ENCODE data around the gene DTNA.

DNA sequence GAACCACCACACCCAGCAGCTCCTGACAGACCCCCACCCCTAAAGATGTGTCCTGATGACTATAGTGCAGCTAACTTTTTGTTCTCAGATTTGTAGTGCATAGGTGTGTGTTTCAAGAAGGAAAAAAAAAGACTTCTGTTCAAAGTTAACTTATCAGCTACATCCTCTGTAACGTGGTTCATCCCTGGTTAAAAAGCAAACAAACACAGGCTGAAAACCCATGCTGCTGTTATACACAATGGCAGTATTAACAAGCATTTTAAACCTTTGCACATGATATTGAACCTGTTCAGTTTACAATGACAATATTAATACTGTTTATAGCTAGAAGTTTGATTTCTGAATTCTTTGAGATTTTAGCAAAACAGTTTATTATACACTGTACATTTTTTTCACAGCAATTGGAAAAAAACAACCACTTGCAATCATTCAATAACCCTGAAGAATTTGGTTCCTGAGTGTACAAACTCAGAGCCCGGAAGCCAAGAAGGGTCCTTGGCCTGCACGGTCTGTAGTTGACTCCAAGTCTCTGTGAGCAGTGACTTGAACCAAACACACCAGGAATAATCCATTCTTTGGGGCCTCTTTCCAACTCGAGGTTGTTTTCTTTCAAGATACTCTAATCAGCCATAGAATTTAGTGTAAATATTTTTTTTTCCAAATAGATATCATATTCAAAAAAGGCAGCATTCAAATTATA is 177.9 kb downstream of the DTNA start:
- TF ChIP-seq EGR1 (IDR thresholded peaks at IDR 0.05; ENCODE audit: low read depth) (no peak), POLR2A (IDR thresholded peaks at IDR 0.05; ENCODE audit: borderline replicate concordance, extremely low read depth, insufficient read depth, insufficient read length) (no peak)

Data from HCT116 (cell line).